Measurements from ENCODE around the gene LAMA2. TPM values are rescaled to one million over a fixed set of nuclear protein-coding genes. Genes with fewer than 3 reads are reported as not detected.

LAMA2 gene
- total RNA-seq, 3 donors from 2014 or later: 116 to 293 (median 118) TPM

GRCh38 chr6:129497481-129498441 lies 614.8 kb downstream of the LAMA2 start:
- Histone ChIP-seq H3K9me3 (no peaks in the 10 kb centered on the region), H3K4me1 (no peaks in the 10 kb centered on the region), H3K27ac (peak overlapping the region; percentile 2 to 17), H3K4me3 (no peak overlapping the region), H3K36me3 (no peaks in the 10 kb centered on the region), H3K27me3 (no peaks in the 10 kb centered on the region)
- TF ChIP-seq POLR2A (IDR thresholded peaks at IDR 0.05): no peak
- TF ChIP-seq POLR2AphosphoS5 (IDR thresholded peaks at IDR 0.05): no peak
- TF ChIP-seq, protein P1, sequence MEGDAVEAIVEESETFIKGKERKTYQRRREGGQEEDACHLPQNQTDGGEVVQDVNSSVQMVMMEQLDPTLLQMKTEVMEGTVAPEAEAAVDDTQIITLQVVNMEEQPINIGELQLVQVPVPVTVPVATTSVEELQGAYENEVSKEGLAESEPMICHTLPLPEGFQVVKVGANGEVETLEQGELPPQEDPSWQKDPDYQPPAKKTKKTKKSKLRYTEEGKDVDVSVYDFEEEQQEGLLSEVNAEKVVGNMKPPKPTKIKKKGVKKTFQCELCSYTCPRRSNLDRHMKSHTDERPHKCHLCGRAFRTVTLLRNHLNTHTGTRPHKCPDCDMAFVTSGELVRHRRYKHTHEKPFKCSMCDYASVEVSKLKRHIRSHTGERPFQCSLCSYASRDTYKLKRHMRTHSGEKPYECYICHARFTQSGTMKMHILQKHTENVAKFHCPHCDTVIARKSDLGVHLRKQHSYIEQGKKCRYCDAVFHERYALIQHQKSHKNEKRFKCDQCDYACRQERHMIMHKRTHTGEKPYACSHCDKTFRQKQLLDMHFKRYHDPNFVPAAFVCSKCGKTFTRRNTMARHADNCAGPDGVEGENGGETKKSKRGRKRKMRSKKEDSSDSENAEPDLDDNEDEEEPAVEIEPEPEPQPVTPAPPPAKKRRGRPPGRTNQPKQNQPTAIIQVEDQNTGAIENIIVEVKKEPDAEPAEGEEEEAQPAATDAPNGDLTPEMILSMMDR (IDR thresholded peaks at IDR 0.05): no peak
- DNase-seq (ENCODE audit: low spot score in 2 of 2): no peak
- intact Hi-C loops (cut with DNase I; ENCODE audit: low total_unique reads): no loop called here

DNA sequence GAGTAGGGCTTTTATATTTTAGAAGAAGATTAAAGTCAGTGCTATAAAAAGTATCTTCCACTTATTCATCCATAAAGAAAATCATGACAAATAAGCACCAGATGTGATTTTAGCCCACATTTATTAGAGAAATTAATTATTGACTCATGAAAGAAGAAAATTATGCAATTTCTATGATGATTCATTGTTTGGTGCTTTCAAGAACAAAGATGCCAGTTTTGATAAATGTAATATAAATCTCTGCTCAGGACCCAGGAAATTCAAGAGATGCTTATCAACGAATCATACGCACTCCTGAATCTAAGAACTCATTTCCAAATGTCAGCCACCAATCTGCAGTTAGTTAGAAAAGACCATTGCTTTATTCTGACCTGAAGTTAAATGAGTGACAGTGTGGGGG lies 615.6 kb downstream of the LAMA2 start:
- intact Hi-C loops (cut with DNase I; ENCODE audit: low total_unique reads): no loop called here
- no peak for DNase-seq (ENCODE audit: low spot score in 2 of 2)
- Histone ChIP-seq H3K36me3 (no peaks in the 10 kb centered on the region), H3K4me1 (no peaks in the 10 kb centered on the region), H3K4me3 (peak overlapping the region in 1 of 3 donors; percentile 31), H3K27me3 (no peaks in the 10 kb centered on the region), H3K27ac (peak overlapping the region; percentile 52 to 60), H3K9me3 (no peaks in the 10 kb centered on the region)
- TF ChIP-seq POLR2A (IDR thresholded peaks at IDR 0.05) (no peak), POLR2AphosphoS5 (IDR thresholded peaks at IDR 0.05) (peak in 1 of 3 donors; percentile 8)
- TF ChIP-seq, protein P1 (IDR thresholded peaks at IDR 0.05): no peak

- Histone ChIP-seq H3K4me1 (no peaks in the 10 kb centered on the region), H3K27ac (peak overlapping the region; percentile 52 to 60)
These were observed 616.3 kb downstream of the LAMA2 start for GRCh38 chr6:129498950-129499842.

DNA sequence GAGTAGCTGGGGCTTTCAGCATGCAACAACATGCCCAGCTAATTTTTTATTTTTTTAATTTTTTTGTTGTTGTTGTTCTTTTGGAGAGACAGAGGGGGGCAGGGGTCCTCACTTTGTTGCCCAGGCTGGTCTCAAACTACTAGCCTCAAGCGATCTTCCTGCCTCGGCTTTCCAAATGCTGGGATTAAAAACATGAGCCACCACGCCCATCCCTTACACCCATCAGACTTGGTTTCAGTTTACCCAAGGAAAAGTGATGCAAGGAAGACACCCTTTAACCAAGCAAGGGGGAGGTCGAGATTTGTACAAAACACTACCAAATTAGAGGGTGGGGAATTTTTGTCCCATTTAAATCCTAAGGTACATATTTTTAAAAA lies 616.9 kb downstream of the LAMA2 start:
- DNase-seq (ENCODE audit: low spot score in 2 of 2): no peak
- TF ChIP-seq, protein P1 (IDR thresholded peaks at IDR 0.05): no peak
- TF ChIP-seq POLR2AphosphoS5 (IDR thresholded peaks at IDR 0.05): no peak
- TF ChIP-seq POLR2A (IDR thresholded peaks at IDR 0.05): no peak
- Histone ChIP-seq H3K9me3 (no peaks in the 10 kb centered on the region), H3K27me3 (no peaks in the 10 kb centered on the region), H3K36me3 (no peaks in the 10 kb centered on the region), H3K4me1 (no peaks in the 10 kb centered on the region), H3K27ac (peak overlapping the region in 1 of 2 donors; percentile 52), H3K4me3 (no peak overlapping the region)
- intact Hi-C loops (cut with DNase I; ENCODE audit: low total_unique reads): no loop called here

More at GRCh38 chr6:129498950-129499842, 616.3 kb downstream of the LAMA2 start:
- Histone ChIP-seq H3K9me3 (no peaks in the 10 kb centered on the region), H3K27me3 (no peaks in the 10 kb centered on the region), H3K36me3 (no peaks in the 10 kb centered on the region), H3K4me3 (peak overlapping the region in 1 of 3 donors; percentile 31)
- no peak for TF ChIP-seq POLR2A (IDR thresholded peaks at IDR 0.05)
- peak in 2 of 3 donors; percentile 5 to 26 for TF ChIP-seq POLR2AphosphoS5 (IDR thresholded peaks at IDR 0.05)
- TF ChIP-seq, protein P1 (IDR thresholded peaks at IDR 0.05): peak in 2 of 3 donors; percentile 55 to 71
- intact Hi-C loops (cut with DNase I; ENCODE audit: low total_unique reads): no loop called here
- no peak for DNase-seq (ENCODE audit: low spot score in 2 of 2)

All from breast epithelium (tissue), 4 donors.